H9 (cell line): ENCODE data around the gene CABP7. TPM values are rescaled to one million over a fixed set of nuclear protein-coding genes. Genes with fewer than 3 reads are reported as not detected.

ENCODE experiments used
- DNase-seq: peaks from one replicate; pipeline ENCODE4 v3.0.0-alpha.2; 2017
- H2AFZ ChIP-seq: one replicate; pipeline ENCODE4 v1.6.1; 2013; ENCODE audit warnings: mild to moderate bottlenecking, low read length, control low read depth, moderate library complexity
- H2AK5ac ChIP-seq: 2 replicates; pipeline ENCODE4 v1.6.1; 2013; ENCODE audit warnings: low read length, control low read depth, mixed read lengths; ENCODE audit not compliant: insufficient read length
- H2BK120ac ChIP-seq: one replicate; pipeline ENCODE4 v1.6.1; 2013; ENCODE audit warnings: low read depth, mild to moderate bottlenecking, low read length, control low read depth, inconsistent platforms; ENCODE audit not compliant: poor library complexity, severe bottlenecking
- H2BK12ac ChIP-seq: 2 replicates; pipeline ENCODE4 v1.6.1; 2013; ENCODE audit warnings: low read length, control low read depth, mixed read lengths, low read depth; ENCODE audit not compliant: insufficient read length
- H2BK15ac ChIP-seq: 2 replicates; pipeline ENCODE4 v1.6.1; 2013; ENCODE audit warnings: low read depth, low read length, control low read depth
- H2BK20ac ChIP-seq: one replicate; pipeline ENCODE4 v1.6.1; 2013; ENCODE audit warnings: low read depth, mild to moderate bottlenecking, low read length, control low read depth, inconsistent platforms; ENCODE audit not compliant: poor library complexity, severe bottlenecking
- H2BK5ac ChIP-seq: 2 replicates; pipeline ENCODE4 v1.6.1; 2013; ENCODE audit warnings: low read length, control low read depth, mixed read lengths; ENCODE audit not compliant: insufficient read length
- H3K14ac ChIP-seq: 2 replicates; pipeline ENCODE4 v1.6.1; 2013; ENCODE audit warnings: low read length, control low read depth; ENCODE audit not compliant: insufficient read depth
- H3K18ac ChIP-seq: 2 replicates; pipeline ENCODE4 v1.6.1; 2013; ENCODE audit warnings: low read depth, mild to moderate bottlenecking, mixed read lengths, low read length, control low read depth; ENCODE audit not compliant: insufficient read length
- H3K23ac ChIP-seq: 2 replicates; pipeline ENCODE4 v1.6.1; 2013; ENCODE audit warnings: low read length, control low read depth, mixed read lengths, low read depth; ENCODE audit not compliant: insufficient read length
- H3K23me2 ChIP-seq: 2 replicates; pipeline ENCODE4 v1.6.1; 2013; ENCODE audit warnings: low read depth, mild to moderate bottlenecking, mixed read lengths, low read length, control low read depth; ENCODE audit not compliant: insufficient read length, poor library complexity, severe bottlenecking
- H3K27ac ChIP-seq: 2 replicates; pipeline ENCODE4 v1.5.1; 2013; ENCODE audit warnings: low read length, control low read depth, mixed read lengths, low read depth; ENCODE audit not compliant: insufficient read length
- H3K27me3 ChIP-seq: 2 replicates; pipeline ENCODE4 v1.6.1; 2013; ENCODE audit warnings: low read length, control low read depth, inconsistent platforms; ENCODE audit not compliant: insufficient read depth
- H3K4ac ChIP-seq: 2 replicates; pipeline ENCODE4 v1.6.1; 2013; ENCODE audit warnings: low read depth, mild to moderate bottlenecking, control low read depth, inconsistent platforms, low read length, moderate library complexity
- H3K4me1 ChIP-seq: 2 replicates; pipeline ENCODE4 v1.6.1; 2013; ENCODE audit warnings: low read length, control low read depth, inconsistent platforms; ENCODE audit not compliant: insufficient read depth
- H3K4me2 ChIP-seq: 2 replicates; pipeline ENCODE4 v1.6.1; 2013; ENCODE audit warnings: low read length, control low read depth, mixed read lengths; ENCODE audit not compliant: insufficient read length, insufficient read depth
- H3K56ac ChIP-seq: 2 replicates; pipeline ENCODE4 v1.6.1; 2013; ENCODE audit warnings: low read depth, mild to moderate bottlenecking, mixed read lengths, low read length, control low read depth; ENCODE audit not compliant: insufficient read length
- H3K79me1 ChIP-seq: 2 replicates; pipeline ENCODE4 v1.6.1; 2013; ENCODE audit warnings: low read depth, mild to moderate bottlenecking, moderate library complexity, low read length, control low read depth, inconsistent platforms; ENCODE audit not compliant: insufficient read depth, poor library complexity, severe bottlenecking
- H3K79me2 ChIP-seq: 2 replicates; pipeline ENCODE4 v1.6.1; 2013; ENCODE audit warnings: low read length, control low read depth, inconsistent platforms; ENCODE audit not compliant: insufficient read depth
- H3K9ac ChIP-seq: 2 replicates; pipeline ENCODE4 v1.6.1; 2013; ENCODE audit warnings: low read length, control low read depth, mixed read lengths; ENCODE audit not compliant: insufficient read length; ENCODE audit errors: extremely low read depth
- H3K9me3 ChIP-seq: one replicate; pipeline ENCODE4 v1.6.1; 2013; ENCODE audit warnings: low read depth, low read length, inconsistent platforms; ENCODE audit not compliant: control insufficient read depth
- H3T11ph ChIP-seq: one replicate; pipeline ENCODE4 v1.6.1; 2013; ENCODE audit warnings: mild to moderate bottlenecking, low read length, control low read depth, inconsistent platforms
- H4K20me1 ChIP-seq: one replicate; pipeline ENCODE4 v1.6.1; 2013; ENCODE audit not compliant: control insufficient read depth, insufficient read length, insufficient read depth
- H4K5ac ChIP-seq: 2 replicates; pipeline ENCODE4 v1.6.1; 2013; ENCODE audit warnings: low read depth, mild to moderate bottlenecking, mixed read lengths, low read length, control low read depth; ENCODE audit not compliant: insufficient read length
- H4K8ac ChIP-seq: replicated peaks from 2 replicates; pipeline ENCODE4 v1.6.1; 2013; ENCODE audit warnings: low read length, control low read depth, mixed read lengths, low read depth; ENCODE audit not compliant: insufficient read length
- H4K91ac ChIP-seq: 2 replicates; pipeline ENCODE4 v1.6.1; 2013; ENCODE audit warnings: low read depth, mild to moderate bottlenecking, moderate library complexity, mixed read lengths, low read length, control low read depth; ENCODE audit not compliant: insufficient read length
- H3K27ac Mint-ChIP-seq, 3 experiments: 2 replicates in 2 of 3; 3 replicates in 1 of 3; pipeline ENCODE4 v1.8.0; 2020 to 2021; ENCODE audit warnings: mixed read lengths in 3 of 3, mild to moderate bottlenecking in 1 of 3, moderate library complexity in 1 of 3
- H3K27me3 Mint-ChIP-seq: 2 replicates; pipeline ENCODE4 v1.8.0; 2021; ENCODE audit warnings: low read depth, mild to moderate bottlenecking, moderate library complexity, mixed read lengths
- H3K36me3 Mint-ChIP-seq, 3 experiments: 2 replicates in 2 of 3; 3 replicates in 1 of 3; pipeline ENCODE4 v1.8.0; 2020 to 2021; ENCODE audit warnings: low read depth in 3 of 3, mixed read lengths in 3 of 3; ENCODE audit not compliant: insufficient read depth in 1 of 3
- H3K4me1 Mint-ChIP-seq, 2 experiments: 2 replicates each; pipeline ENCODE4 v1.8.0; 2020; ENCODE audit warnings: mixed read lengths in 2 of 2
- H3K4me3 Mint-ChIP-seq, 2 experiments: 2 replicates in 1 of 2; 3 replicates in 1 of 2; pipeline ENCODE4 v1.8.0; 2020 to 2021; ENCODE audit warnings: mild to moderate bottlenecking in 2 of 2, mixed read lengths in 2 of 2, moderate library complexity in 1 of 2
- H3K9me3 Mint-ChIP-seq, 2 experiments: 2 replicates in 1 of 2; 3 replicates in 1 of 2; pipeline ENCODE4 v1.8.0; 2020; ENCODE audit warnings: mild to moderate bottlenecking in 2 of 2, mixed read lengths in 2 of 2, moderate library complexity in 1 of 2
- CTCF ChIP-seq: fragments of 200-600 bp; sonication (generic); conservative IDR thresholded peaks from 3 replicates; pipeline ENCODE4 v1.8.0; 2021; ENCODE audit warnings: antibody characterized with exemption, mild to moderate bottlenecking
- WGBS: extraction: QIAGEN DNeasy Blood & Tissue Kit; methylation state at CpG from one replicate; pipeline ENCODE4 v1.1.7; 2013; ENCODE audit warnings: missing lambda C conversion rate, low lambda C conversion rate, mixed read lengths; ENCODE audit not compliant: insufficient read length; ENCODE audit errors: extremely low coverage; 5-methylcytosine and 5-hydroxymethylcytosine counted together
- total RNA-seq: library from RNA; stranded (reverse); gene quantifications from 2 replicates; pipeline ENCODE4 v1.2.1, GENCODE V29; 2021

CABP7 gene
- total RNA-seq, 1 experiment from 2014 or later, result 0.83 TPM

- no peak overlapping the region for H4K5ac ChIP-seq
- Mint-ChIP-seq H3K27me3 (peaks cover 95% of the 10 kb centered on the region), H3K4me1 (peaks cover 41 to 62% of the 10 kb centered on the region in 2 experiments), H3K27ac (no peak overlapping the region), H3K36me3 (no peaks in the 10 kb centered on the region; a peak in 1 of 7 replicates), H3K4me3 (no peak overlapping the region), H3K9me3 (no peaks in the 10 kb centered on the region)
- H2AFZ ChIP-seq, result no peak overlapping the region
- no peak overlapping the region for H2BK15ac ChIP-seq
- no peaks in the 10 kb centered on the region; the same call in 1 of the 2 replicates for H3K27me3 ChIP-seq
- H3K23ac ChIP-seq, result no peak overlapping the region
- no peaks in the 10 kb centered on the region for H3K79me2 ChIP-seq
- no peak overlapping the region for H3K27ac ChIP-seq
- no peak overlapping the region for H2BK5ac ChIP-seq
- no peak overlapping the region for H3K4ac ChIP-seq
- H4K20me1 ChIP-seq, result no peaks in the 10 kb centered on the region
- H2BK120ac ChIP-seq, result no peak overlapping the region
- H3K4me2 ChIP-seq, result no peak overlapping the region
- no peaks in the 10 kb centered on the region for H3K79me1 ChIP-seq
- no peak overlapping the region for H2AK5ac ChIP-seq
- H3K14ac ChIP-seq, result no peak overlapping the region
- no peak overlapping the region for H3T11ph ChIP-seq
- no peak overlapping the region for H2BK20ac ChIP-seq
- no peak for DNase-seq
- H3K23me2 ChIP-seq, result peaks cover 9% of the 10 kb centered on the region
- no peaks in the 10 kb centered on the region for H3K9me3 ChIP-seq
- H4K91ac ChIP-seq, result no peak overlapping the region
- no peak overlapping the region for H3K9ac ChIP-seq
- no peak overlapping the region for H2BK12ac ChIP-seq
- peaks cover 6% of the 10 kb centered on the region; the same call in 1 of the 2 replicates for H3K4me1 ChIP-seq
- no CpG with 5 or more reads among the region's 14 CpGs for WGBS
- no peak for TF ChIP-seq CTCF
- H4K8ac ChIP-seq, result no peak overlapping the region
- H3K56ac ChIP-seq, result no peak overlapping the region
- no peak overlapping the region for H3K18ac ChIP-seq
Measured at GRCh38 chr22:29704528-29705285, 15.1 kb upstream of the CABP7 start.
